Sciatic nerve (tissue), 2 donors: Measurements from ENCODE around the gene SMIM35. TPM values are rescaled to one million over a fixed set of nuclear protein-coding genes. Genes with fewer than 3 reads are reported as not detected.
A peak's percentile ranks its signal among the peaks of the same experiment; 100 is the strongest.

Experiments used
- ATAC-seq: fragments of 200-7000 bp; cut with Tn5 transposase; one replicate; pipeline ENCODE4 v1.9.1; 2020; ENCODE audit warnings: mild to moderate bottlenecking, moderate library complexity
- DNase-seq: peaks from one replicate; pipeline ENCODE4 v3.0.0-alpha.2; 2020; ENCODE audit warnings: low spot score
- intact Hi-C: fragments of 100-400 bp; cut with DNase I; formaldehyde crosslinking; loops from one replicate; pipeline ENCODE4 v1.14.2; 2022
- total RNA-seq: library from RNA; stranded (reverse); fragmentation: NEBNext Ultra II Directional; extraction: Animal tissue kit (Norgen Biotek cat#: 25700); gene quantifications from one replicate; pipeline ENCODE4 v1.2.1, GENCODE V29; 2021
- donor health status: DM: no; HTN: no; CAD: no.
- donor health status: DM: no; HTN: no; CAD: no.

The SMIM35 gene
- not detected for total RNA-seq

DNA sequence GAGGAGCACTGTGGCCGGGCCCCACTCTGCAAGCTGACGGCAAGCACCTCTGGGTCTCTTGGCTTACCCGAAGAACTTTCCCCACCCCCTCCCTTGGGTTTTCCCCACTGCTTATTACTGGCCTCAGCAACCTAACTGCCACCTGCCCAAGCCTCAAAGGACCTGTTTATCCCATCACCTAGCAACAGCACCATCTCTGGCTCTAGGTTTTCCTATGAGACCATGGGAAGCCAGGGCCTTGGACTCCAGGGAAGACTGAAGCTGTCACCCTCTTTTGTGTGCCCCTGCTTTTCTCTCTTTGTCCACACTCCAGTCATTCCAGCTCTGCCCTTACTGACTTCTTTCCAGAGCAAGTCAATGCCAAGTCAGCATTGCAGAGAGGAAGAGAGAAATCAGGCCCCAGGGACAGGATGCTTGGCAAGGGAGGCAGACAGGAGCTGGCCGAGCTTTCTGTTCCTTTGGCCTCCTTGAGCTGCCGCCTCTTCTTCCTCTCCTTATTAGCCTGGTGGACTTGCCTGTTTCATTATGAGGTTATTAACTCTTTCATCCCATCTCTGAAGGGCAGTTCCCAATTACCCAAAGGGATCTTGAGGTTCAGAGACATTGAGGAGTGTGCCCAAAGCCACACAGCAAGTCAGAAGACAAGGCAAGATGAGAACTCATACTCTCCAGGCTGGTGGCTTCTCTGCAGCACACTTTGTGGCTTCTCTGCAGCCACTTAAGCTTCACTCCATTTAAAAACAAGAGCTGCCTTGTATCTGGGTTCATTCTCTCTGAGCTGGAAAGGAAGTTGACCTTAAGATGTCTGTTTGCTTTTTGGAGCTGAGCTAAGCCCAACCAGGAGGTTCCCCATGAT, at the start of gene SMIM35:
Gene SMIM35, minus strand, starts transcription at position 51 of the 856 bp plus-strand sequence. CDS start 206 bp downstream, outside the sequence.
- intact Hi-C loops = no loop called here
- DNase-seq (no peak), ATAC-seq (peak; percentile 27)

GRCh38 chr11:118136341-118136740, 49.6 kb upstream of the SMIM35 start:
- intact Hi-C loops = no loop called here
- ATAC-seq (no peak), DNase-seq (no peak)

DNA sequence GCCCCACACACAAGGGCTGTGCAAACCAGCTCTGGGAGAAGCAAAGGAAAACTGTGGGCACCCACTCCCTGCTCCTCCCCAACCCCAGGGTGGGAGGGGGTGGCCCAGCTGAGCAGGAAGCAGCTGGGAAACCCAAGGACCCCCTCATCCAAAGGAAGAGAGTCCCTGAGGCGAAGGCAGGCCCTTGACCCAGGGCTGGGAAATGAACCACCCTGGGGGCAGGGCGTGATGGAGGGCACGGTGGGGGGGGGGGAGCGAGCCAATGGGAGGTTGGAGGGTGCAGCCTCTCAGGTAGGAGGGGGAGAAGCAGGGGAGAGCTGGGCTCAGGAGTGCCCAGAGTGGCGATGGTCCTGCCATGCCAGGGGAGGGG, 49.0 kb upstream of the SMIM35 start:
- no peak for ATAC-seq
- DNase-seq = peak; percentile 22
- intact Hi-C loops = no loop called here

DNA sequence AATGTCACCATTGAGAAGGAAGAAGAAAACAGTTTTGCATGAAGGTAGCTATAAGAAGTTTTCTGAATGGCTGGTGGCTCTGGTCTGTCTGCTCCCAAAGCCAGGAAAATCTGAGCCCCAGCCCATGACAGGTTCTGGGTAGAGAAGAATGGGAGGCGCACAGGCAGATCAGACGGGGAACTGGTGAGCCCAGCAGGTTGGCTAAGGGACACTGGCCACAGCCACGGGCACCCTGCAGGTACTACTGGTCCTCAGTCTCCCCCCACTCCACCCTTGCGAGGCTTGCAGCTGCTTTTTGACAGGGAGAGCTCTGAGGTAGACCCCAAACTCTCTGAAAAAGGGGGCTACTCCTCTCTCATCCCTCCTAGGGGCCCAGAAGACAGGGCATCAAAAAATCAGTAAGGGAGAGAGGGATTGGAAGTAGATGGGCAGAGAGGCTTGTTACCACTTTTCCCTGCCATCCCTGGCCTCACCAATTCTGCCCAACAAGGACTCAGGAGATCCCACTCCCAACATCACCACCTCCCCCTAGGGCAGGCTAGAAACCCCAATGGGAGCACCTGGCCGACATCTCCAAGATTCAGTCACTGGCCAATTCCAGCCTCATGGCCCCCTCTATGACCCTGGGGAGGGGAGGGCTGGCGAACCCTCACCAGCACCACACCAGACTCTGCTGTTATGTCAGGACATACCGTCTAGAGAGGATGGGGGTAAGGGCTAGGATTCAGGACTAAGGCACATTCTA, 48.5 kb upstream of the SMIM35 start:
- no peak for ATAC-seq
- intact Hi-C loops = no loop called here
- DNase-seq = peak; percentile 35

GRCh38 chr11:118133816-118134215, 47.1 kb upstream of the SMIM35 start:
- DNase-seq = peak; percentile 38
- ATAC-seq = no peak
- intact Hi-C loops = no loop called here

DNA sequence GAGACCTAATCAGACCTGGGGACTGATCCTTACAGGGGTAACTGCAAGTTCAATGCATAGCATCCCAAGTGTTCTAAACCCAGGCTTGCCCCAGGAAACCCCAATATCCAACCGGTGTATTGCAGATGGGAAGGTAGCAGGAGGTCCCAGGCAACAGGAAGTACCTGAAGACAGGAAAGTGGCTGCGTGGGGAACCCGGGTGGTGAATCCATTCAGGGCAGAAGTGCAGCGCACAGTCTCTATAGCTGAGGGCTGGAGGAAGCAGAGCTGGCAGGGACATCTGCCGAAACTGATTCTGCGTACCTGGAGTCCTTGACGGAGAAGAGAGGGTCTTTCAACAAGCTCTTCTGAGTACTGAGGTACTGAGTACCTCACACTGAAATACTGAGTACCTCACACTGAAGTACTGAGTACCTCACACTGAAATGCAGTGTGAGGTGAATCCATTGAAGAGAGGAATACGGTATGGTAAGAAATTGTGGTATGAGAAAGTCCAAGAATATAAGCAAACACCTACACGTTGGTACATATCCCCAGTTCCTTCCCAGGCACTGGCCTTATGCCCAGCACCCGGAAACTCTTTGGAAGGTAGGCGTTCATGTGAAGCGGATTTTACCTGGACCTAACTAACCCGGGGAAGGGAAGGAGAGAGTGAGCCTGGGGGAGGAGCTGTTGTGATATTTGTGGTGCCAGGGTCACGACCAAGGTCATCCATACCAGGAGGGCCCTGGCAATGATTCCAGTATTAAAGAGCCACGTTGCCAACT, 45.8 kb upstream of the SMIM35 start:
- peak; percentile 39 for DNase-seq
- no peak for ATAC-seq
- intact Hi-C loops = no loop called here

- DNase-seq (peak; percentile 19), ATAC-seq (no peak)
Observed at GRCh38 chr11:118129471-118130172, 42.9 kb upstream of the SMIM35 start.

GRCh38 chr11:118128721-118129470, 42.1 kb upstream of the SMIM35 start:
- intact Hi-C loops = no loop called here
- ATAC-seq (no peak), DNase-seq (peak; percentile 44)

More at GRCh38 chr11:118129471-118130172, 42.9 kb upstream of the SMIM35 start:
- intact Hi-C loops = no loop called here

DNA sequence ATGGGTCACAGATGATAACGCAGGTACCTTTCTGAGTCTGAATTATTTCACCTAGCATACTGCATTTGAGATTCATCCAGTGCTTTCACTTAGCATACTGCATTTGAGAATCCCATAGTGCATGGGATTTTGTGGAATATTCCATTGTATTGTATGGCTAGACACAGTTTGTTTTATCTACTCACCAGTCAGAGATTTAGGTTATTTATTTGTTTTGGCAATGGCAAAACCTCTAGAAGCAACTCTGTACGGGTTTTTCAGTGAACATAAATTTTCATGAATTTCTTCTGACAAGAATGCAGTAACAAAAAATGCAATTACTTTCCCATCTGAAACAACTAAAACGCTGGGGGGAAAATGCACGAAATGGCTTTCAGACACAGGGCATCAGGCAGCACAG, 41.5 kb upstream of the SMIM35 start:
- DNase-seq (no peak), ATAC-seq (no peak)
- intact Hi-C loops = no loop called here

GRCh38 chr11:118126082-118126838, 39.5 kb upstream of the SMIM35 start:
- peak; percentile 13 for DNase-seq
- intact Hi-C loops = no loop called here
- no peak for ATAC-seq

DNA sequence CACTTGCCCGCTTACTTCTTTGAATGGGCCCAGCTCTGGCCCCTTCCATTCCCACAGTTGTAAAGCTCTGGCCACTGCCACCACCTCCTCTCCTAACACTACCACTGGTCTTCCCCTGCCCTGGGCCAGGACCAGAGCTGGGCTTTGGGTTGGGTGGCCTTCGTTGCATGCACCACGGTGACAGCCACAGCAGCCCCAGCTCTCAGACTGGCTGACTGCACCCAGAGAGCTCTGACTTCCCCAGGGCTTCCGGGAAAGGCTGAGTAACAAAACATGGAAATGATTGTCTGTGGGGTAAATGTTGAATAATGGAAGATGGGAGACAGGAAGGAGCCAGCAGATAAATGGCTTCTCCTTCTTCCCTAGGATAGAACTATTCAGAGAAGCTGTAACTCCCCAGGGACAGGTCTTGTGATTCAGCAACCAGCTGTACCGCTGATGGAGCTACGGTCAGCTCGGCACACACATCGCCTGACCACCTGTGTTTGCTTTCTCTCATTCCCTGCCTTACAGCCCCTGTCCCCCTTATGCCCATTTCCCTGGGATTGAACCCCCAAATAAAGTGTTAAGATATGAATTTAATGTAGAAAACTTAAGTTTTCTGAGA, 38.3 kb upstream of the SMIM35 start:
- DNase-seq = peak; percentile 34
- ATAC-seq = no peak

GRCh38 chr11:118120793-118121192, 34.0 kb upstream of the SMIM35 start:
- intact Hi-C loops = no loop called here
- no peak for DNase-seq
- ATAC-seq = no peak

More for the DNA sequence above, 38.3 kb upstream of the SMIM35 start:
- intact Hi-C loops = no loop called here

DNA sequence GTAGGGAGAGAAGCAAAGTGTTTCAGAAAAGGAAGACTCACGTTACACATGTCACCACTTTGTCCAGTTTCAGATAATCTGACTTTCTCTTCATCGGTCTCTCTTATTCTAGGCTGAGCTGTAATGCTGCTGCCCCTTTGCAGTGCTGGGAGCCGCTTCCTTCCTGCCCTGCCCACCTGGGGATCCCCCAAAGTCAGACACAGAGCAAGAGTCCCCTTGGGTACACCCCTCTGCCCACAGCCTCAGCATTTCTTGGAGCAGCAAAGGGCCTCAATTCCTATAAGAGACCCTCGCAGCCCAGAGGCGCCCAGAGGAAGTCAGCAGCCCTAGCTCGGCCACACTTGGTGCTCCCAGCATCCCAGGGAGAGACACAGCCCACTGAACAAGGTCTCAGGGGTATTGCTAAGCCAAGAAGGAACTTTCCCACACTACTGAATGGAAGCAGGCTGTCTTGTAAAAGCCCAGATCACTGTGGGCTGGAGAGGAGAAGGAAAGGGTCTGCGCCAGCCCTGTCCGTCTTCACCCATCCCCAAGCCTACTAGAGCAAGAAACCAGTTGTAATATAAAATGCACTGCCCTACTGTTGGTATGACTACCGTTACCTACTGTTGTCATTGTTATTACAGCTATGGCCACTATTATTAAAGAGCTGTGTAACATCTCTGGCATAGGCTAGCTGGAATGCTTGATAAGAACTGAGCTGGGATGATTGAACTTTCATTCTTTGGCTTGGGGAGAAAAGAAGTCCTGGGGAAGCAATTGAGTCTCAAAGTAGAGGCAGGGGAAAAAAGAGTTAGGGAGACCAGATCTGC, 31.2 kb upstream of the SMIM35 start:
- DNase-seq (peak; percentile 22), ATAC-seq (no peak)
- intact Hi-C loops = no loop called here

- ATAC-seq (no peak), DNase-seq (peak; percentile 14)
- intact Hi-C loops = no loop called here
Observed at GRCh38 chr11:118115048-118115447, 28.3 kb upstream of the SMIM35 start.

DNA sequence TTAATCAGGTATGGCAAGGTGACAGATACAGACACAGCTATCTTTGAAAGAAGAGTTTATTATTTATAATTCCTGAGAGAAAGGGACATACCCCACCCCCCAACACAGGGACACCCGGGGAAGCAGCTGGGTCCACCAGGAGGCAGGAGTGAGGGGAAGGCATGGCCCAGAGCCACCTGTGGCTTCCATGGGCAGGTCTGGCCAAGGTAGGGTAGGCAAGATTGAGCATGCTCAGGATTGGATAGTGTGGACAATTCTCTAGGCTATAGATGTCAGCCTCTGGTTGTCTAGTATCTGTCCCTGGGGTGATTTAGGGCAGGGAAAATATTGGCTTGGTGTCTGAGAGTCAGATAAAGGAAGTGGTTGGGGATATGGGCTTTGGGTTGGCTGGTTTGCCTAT, 27.5 kb upstream of the SMIM35 start:
- intact Hi-C loops = no loop called here
- ATAC-seq = no peak
- peak; percentile 2 for DNase-seq

GRCh38 chr11:118112711-118113430, 26.1 kb upstream of the SMIM35 start:
- DNase-seq = peak; percentile 46
- no peak for ATAC-seq
- intact Hi-C loops = no loop called here
